Measurements from ENCODE around the gene SMIM30.
A peak's percentile ranks its signal among the peaks of the same experiment; 100 is the strongest.
"Not testable (repeated sequence)": the region's sequence is repeated elsewhere in the genome, so short reads cannot be mapped to it uniquely, and the experiment has no call there.

SMIM30 gene

GRCh38 chr7:113128031-113128430 lies 9.7 kb upstream of the SMIM30 start:
- Mint-ChIP-seq H3K4me3 (no peak overlapping the region), H3K27me3 (peaks cover 15% of the 10 kb centered on the region), H3K9me3 (no peaks in the 10 kb centered on the region), H3K27ac (no peak overlapping the region), H3K36me3 (ENCODE audit: low read depth) (no peaks in the 10 kb centered on the region), H3K4me1 (ENCODE audit: low read depth) (peaks cover 4% of the 10 kb centered on the region)
- DNase-seq: no peak

- H3K9me3 Mint-ChIP-seq: no peaks in the 10 kb centered on the region
- peaks cover 10% of the 10 kb centered on the region for H3K27me3 Mint-ChIP-seq
- no peak overlapping the region for H3K27ac Mint-ChIP-seq
- peaks cover 22% of the 10 kb centered on the region for H3K4me1 Mint-ChIP-seq (ENCODE audit: low read depth)
- no peak for DNase-seq
- no peaks in the 10 kb centered on the region for H3K36me3 Mint-ChIP-seq (ENCODE audit: low read depth)
- no peak overlapping the region for H3K4me3 Mint-ChIP-seq
Measured at GRCh38 chr7:113125728-113126127, 7.4 kb upstream of the SMIM30 start.

DNA sequence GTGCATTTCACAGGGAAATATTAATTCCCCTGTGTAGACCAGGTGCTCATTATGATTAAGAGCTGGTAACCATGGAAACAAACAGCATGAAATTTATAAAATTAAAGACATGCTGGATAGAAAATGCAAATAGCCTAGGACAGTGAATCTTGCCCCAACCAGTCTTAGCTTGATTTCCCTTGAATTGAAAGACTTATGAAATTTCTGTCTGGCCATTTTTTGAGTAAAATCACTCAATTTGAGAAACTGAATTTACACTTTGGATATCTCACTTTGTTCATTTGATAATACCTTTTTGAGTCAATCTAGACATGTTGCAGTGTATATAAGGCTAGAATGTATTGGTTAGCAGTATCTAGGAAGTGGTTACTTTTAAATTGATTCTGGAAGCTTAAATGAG lies 4.4 kb upstream of the SMIM30 start:
- DNase-seq: no peak
- peak overlapping the region; percentile 75 for H3K27ac Mint-ChIP-seq
- H3K36me3 Mint-ChIP-seq (ENCODE audit: low read depth): peaks cover 6% of the 10 kb centered on the region
- peaks cover 10% of the 10 kb centered on the region for H3K27me3 Mint-ChIP-seq
- peaks cover 42% of the 10 kb centered on the region for H3K4me1 Mint-ChIP-seq (ENCODE audit: low read depth)
- no peak overlapping the region for H3K4me3 Mint-ChIP-seq
- H3K9me3 Mint-ChIP-seq: no peaks in the 10 kb centered on the region

DNA sequence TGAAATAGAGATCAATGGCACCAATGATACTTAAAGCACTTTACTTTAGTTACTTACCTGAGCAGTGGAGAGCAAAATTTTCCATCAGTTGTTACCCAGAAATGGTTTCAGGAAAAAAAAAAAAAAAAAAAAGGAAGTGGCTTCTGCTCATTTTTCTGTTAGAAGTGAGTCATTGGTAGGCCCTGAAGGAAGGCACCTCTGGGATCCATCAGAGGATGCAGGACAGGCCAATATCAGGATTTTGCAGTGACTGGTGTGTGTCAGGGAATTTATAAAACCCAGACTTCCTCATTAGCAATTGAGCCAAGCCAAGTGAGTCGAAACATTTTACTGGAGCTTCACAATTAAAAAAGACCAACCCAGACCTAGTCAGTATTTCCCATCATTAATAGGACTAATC lies 2.3 kb upstream of the SMIM30 start:
- Mint-ChIP-seq H3K9me3 (no peaks in the 10 kb centered on the region), H3K36me3 (ENCODE audit: low read depth) (peaks cover 27% of the 10 kb centered on the region), H3K27me3 (peaks cover 8% of the 10 kb centered on the region), H3K4me3 (no peak overlapping the region), H3K27ac (no peak overlapping the region), H3K4me1 (ENCODE audit: low read depth) (peaks cover 52% of the 10 kb centered on the region)
- DNase-seq: no peak

DNA sequence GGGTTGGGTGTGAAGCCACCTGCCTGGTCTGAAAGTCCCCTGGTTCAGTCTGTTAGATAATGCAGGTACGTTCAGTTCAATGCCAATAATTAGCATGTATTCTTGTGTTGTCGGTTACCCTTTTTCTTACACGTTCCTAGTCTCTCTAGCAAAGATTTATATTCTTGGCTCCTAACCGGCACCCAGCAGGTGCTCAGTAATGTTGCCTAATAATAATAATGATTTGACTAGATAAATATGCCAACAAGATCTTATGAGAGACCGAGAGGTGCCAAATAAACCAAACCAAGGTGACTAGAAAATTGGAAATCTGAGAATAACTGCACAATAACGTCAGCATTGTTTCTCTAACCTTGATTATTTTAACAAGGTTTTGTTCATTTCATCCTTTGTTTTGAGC lies 1.1 kb upstream of the SMIM30 start:
- Mint-ChIP-seq H3K4me3 (no peak overlapping the region), H3K4me1 (ENCODE audit: low read depth) (peaks cover 57% of the 10 kb centered on the region)

GRCh38 chr7:113117374-113117774 lies 980 bp downstream of the SMIM30 start:
- H3K9me3 Mint-ChIP-seq, H3K27me3 Mint-ChIP-seq, DNase-seq: not testable (repeated sequence)
- Mint-ChIP-seq H3K27ac (peak overlapping the region; percentile 84), H3K36me3 (ENCODE audit: low read depth) (peaks cover 53% of the 10 kb centered on the region), H3K4me3 (peak overlapping the region; percentile 87), H3K4me1 (ENCODE audit: low read depth) (peaks cover 47% of the 10 kb centered on the region)

More for the DNA sequence above, 1.1 kb upstream of the SMIM30 start:
- no peaks in the 10 kb centered on the region for H3K9me3 Mint-ChIP-seq
- DNase-seq: no peak
- peaks cover 2% of the 10 kb centered on the region for H3K27me3 Mint-ChIP-seq
- H3K27ac Mint-ChIP-seq: no peak overlapping the region
- peaks cover 37% of the 10 kb centered on the region for H3K36me3 Mint-ChIP-seq (ENCODE audit: low read depth)

DNA sequence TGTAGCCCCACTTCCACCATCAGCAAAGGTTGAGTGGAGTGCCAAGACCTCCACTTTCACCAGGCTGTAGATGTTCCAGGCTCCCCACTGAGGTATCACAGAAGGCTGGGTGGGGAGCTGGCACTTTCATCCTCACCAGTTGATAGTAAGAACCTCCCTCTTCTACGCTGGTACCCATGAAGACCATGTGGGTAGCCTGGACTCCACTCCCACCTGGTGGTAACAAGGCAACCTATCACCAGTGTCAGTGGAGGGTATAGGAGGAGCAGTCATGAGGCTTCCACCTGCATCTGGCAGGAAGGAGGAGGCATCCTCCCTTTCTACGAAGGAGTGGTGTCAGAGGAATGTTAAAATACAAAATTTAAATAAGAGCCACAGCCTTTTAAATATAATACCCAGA lies 4.4 kb downstream of the SMIM30 start:
- no peak for DNase-seq
- Mint-ChIP-seq H3K27me3 (no peaks in the 10 kb centered on the region), H3K36me3 (ENCODE audit: low read depth) (peaks cover 54% of the 10 kb centered on the region), H3K4me1 (ENCODE audit: low read depth) (peaks cover 23% of the 10 kb centered on the region), H3K27ac (no peak overlapping the region), H3K4me3 (no peak overlapping the region), H3K9me3 (no peaks in the 10 kb centered on the region)

DNA sequence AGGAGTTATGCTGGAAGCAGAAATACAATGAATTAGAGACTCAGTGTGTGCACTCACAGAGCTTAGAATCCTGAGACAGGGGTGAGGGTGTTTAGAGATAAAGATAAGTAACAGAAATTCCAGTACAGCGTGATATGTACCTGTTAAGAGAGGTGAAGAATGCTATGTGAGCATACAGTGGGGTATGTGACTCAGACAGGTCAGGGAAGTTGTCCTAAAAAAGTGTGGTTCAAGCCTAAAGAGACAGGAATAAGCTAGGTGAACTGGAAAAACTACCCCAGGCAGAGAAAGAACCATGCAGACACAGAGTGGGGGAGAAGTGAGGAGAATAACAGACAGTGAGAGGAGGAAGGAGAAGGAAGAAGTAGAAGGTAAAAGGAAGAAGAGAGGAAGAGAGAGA lies 8.6 kb downstream of the SMIM30 start:
- DNase-seq: no peak
- Mint-ChIP-seq H3K27ac (no peak overlapping the region), H3K4me3 (no peak overlapping the region), H3K36me3 (ENCODE audit: low read depth) (peaks cover 20% of the 10 kb centered on the region), H3K9me3 (no peaks in the 10 kb centered on the region), H3K4me1 (ENCODE audit: low read depth) (peaks cover 2% of the 10 kb centered on the region), H3K27me3 (peaks cover 4% of the 10 kb centered on the region)

GRCh38 chr7:113100121-113100603 lies 18.2 kb downstream of the SMIM30 start:
- DNase-seq: no peak
- no peaks in the 10 kb centered on the region for H3K9me3 Mint-ChIP-seq
- no peaks in the 10 kb centered on the region for H3K36me3 Mint-ChIP-seq (ENCODE audit: low read depth)

GRCh38 chr7:113099284-113099919 lies 19.0 kb downstream of the SMIM30 start:
- DNase-seq: no peak
- H3K4me3 Mint-ChIP-seq: no peak overlapping the region

More at GRCh38 chr7:113100121-113100603, 18.2 kb downstream of the SMIM30 start:
- Mint-ChIP-seq H3K4me3 (no peak overlapping the region), H3K4me1 (ENCODE audit: low read depth) (no peaks in the 10 kb centered on the region), H3K27ac (no peak overlapping the region), H3K27me3 (peaks cover 18% of the 10 kb centered on the region)

DNA sequence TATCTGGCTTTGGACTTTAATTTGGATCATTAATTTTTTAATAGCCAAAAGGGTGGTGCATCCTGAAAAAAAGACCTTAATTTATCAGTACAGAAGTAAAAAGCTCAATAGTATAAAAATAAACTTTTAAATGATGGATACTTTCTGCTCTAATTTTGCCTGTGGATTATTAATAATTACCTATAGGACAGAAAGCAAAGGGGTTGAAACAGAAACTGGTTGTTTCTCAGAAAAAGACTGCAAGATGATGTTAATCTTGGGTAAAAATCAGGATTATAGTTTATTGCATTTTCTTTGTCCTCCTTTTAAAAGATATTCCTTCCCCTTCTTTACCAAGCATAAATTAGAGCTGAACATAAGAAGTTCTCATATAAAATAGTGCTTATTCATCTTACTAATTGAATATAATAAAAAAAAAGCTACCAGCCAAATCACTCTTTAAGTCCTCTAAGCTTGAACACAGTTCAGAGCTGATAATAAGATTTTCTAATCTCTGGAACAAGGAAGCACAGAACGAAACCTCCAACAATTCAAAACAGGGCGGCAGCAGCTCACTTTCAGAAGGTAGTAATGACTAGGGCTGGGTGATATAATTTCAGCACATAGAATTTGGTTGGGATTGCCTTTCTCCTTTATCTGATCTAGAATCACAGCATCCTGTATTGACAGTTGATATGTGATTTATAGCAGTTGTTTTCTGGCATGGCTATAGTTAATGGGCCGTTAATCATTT lies 23.7 kb downstream of the SMIM30 start:
- no peak for DNase-seq
- Mint-ChIP-seq H3K27me3 (peaks cover 39% of the 10 kb centered on the region), H3K27ac (no peak overlapping the region), H3K4me3 (no peak overlapping the region), H3K9me3 (no peaks in the 10 kb centered on the region), H3K36me3 (ENCODE audit: low read depth) (no peaks in the 10 kb centered on the region), H3K4me1 (ENCODE audit: low read depth) (no peaks in the 10 kb centered on the region)

More at GRCh38 chr7:113099284-113099919, 19.0 kb downstream of the SMIM30 start:
- no peaks in the 10 kb centered on the region for H3K36me3 Mint-ChIP-seq (ENCODE audit: low read depth)
- peaks cover 22% of the 10 kb centered on the region for H3K27me3 Mint-ChIP-seq
- no peaks in the 10 kb centered on the region for H3K4me1 Mint-ChIP-seq (ENCODE audit: low read depth)
- no peaks in the 10 kb centered on the region for H3K9me3 Mint-ChIP-seq
- no peak overlapping the region for H3K27ac Mint-ChIP-seq

DNA sequence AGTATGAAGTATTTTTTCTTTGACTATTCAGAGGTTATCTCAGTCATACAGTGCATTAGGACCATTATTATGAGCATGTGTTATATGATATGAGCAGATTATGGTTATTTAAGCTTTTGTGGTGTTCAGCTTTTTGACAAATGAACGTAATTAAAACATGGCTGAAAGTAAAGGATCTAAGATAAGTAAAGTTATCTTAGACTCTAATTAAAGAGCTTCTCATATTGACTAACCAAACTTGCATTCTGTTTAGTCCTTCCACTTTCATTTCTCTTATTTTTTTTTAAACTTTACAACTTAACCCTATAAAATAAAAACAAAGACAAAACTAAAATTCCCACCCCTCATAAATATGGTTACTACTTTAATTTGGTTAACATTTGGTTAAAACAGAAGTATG lies 24.8 kb downstream of the SMIM30 start:
- Mint-ChIP-seq H3K4me3 (no peak overlapping the region), H3K4me1 (ENCODE audit: low read depth) (no peaks in the 10 kb centered on the region), H3K27ac (no peak overlapping the region), H3K27me3 (peaks cover 42% of the 10 kb centered on the region), H3K36me3 (ENCODE audit: low read depth) (no peaks in the 10 kb centered on the region), H3K9me3 (no peaks in the 10 kb centered on the region)
- DNase-seq: no peak

DNA sequence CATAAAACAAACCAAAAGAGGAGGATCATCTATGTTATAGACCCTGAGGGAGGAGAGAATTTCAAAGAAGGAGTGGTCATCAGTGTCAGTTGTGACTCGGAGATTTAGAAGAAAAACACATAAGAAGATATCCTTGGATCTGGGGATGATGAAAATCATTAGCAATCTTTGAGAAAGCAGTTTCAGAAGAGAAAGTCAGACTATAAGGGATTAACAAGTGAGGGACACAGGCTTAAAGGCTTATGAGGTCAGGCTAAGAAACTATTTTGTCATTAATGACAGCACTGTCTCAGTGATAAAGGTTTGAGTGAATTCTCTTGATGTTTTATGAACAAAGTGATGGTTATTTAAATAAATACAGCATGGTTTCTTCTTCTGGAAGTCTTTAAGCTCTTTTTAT lies 25.6 kb downstream of the SMIM30 start:
- no peak for DNase-seq
- no peaks in the 10 kb centered on the region for H3K9me3 Mint-ChIP-seq
- no peak overlapping the region for H3K4me3 Mint-ChIP-seq
- H3K27ac Mint-ChIP-seq: no peak overlapping the region
- H3K36me3 Mint-ChIP-seq (ENCODE audit: low read depth): no peaks in the 10 kb centered on the region
- H3K4me1 Mint-ChIP-seq (ENCODE audit: low read depth): no peaks in the 10 kb centered on the region
- H3K27me3 Mint-ChIP-seq: peaks cover 50% of the 10 kb centered on the region

DNA sequence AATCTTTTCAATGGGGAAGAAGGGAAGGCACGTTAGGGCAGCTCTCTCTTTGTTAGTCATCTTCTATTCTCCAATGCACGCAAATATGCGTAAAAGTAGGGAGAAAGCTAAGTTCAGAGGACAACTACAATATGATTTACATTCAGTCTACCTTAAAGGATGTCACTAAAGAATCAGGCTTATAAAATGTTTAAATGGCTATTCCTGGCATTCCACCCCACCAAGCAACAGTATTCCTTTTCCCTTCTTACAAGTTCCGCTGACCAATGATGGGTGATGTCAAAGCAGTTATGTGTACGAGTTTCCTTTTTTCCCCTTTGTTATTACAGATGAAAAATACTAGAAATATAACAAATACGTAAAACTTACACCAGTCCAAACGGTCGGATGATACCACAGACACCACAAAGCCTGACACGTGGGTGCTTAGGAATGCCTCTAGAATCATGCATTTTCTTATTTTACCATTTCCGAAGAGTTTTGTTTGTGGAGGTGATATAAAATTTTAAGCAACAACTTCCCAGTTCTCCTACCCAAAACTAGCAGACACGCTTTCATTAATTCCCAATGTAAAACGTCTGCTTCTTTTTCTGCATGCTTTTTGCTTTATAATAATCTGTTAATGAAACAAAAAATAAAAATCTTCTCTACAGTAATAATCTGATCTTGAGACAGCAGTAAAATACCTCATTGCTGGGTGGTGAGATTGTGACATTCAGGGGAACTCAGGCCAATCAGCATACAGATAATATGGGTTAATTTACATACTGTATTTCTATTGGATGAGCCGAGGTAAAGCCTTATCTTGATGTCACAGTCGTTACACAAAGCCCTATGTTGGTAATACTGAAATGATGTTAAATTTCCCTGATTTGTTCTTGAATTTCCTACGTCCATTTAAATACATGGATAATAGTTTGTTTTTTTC lies 31.0 kb downstream of the SMIM30 start:
- no peak overlapping the region for H3K4me3 Mint-ChIP-seq
- H3K9me3 Mint-ChIP-seq: no peaks in the 10 kb centered on the region
- peaks cover 73% of the 10 kb centered on the region for H3K27me3 Mint-ChIP-seq
- H3K36me3 Mint-ChIP-seq (ENCODE audit: low read depth): no peaks in the 10 kb centered on the region
- DNase-seq: no peak
- no peak overlapping the region for H3K27ac Mint-ChIP-seq
- peaks cover 6% of the 10 kb centered on the region for H3K4me1 Mint-ChIP-seq (ENCODE audit: low read depth)
